ENCODE results near the gene TRDMT1. TPM values are rescaled to one million over a fixed set of nuclear protein-coding genes. Genes with fewer than 3 reads are reported as not detected.

TRDMT1 gene
- total and polyA plus RNA-seq, 4 donors, result 2.5 to 25.9 (median 6.5) TPM

GRCh38 chr10:17237149-17237527 lies 35.7 kb upstream of the TRDMT1 start:
- Histone ChIP-seq H3K9ac (ENCODE audit: insufficient read depth in 1 of 2, low read length in 2 of 2) (no peak overlapping the region), H3K27ac (ENCODE audit: low read depth in 1 of 2, low read length in 1 of 2) (no peak overlapping the region), H3K9me3 (ENCODE audit: control insufficient read depth in 4 of 4, insufficient read depth in 3 of 4, low read length in 3 of 4) (peaks cover 0 to 5% (median 2%) of the 10 kb centered on the region in 4 donors), H3K4me3 (no peak overlapping the region), H3K4me1 (ENCODE audit: control insufficient read depth in 5 of 5, insufficient read depth in 5 of 5, low read length in 5 of 5) (peaks cover 0 to 13% (median 10%) of the 10 kb centered on the region in 5 donors), H3K27me3 (ENCODE audit: control insufficient read depth in 3 of 3, insufficient read depth in 3 of 3, low read length in 2 of 3) (no peaks in the 10 kb centered on the region), H3K36me3 (ENCODE audit: control insufficient read depth in 4 of 4, insufficient read depth in 4 of 4, low read length in 4 of 4) (peaks cover 8 to 59% (median 34%) of the 10 kb centered on the region in 4 donors)
- no peak for ATAC-seq (ENCODE audit: insufficient read depth, low FRiP score)
- TF ChIP-seq CTCF (IDR thresholded peaks at IDR 0.05; ENCODE audit: control extremely low read depth, extremely low read depth), result no peak
- no peak for DNase-seq
- 82 to 87% methylated on average over 5 of the region's 5 CpGs for WGBS, 2 donors

- H3K4me1 ChIP-seq (ENCODE audit: control insufficient read depth in 5 of 5, insufficient read depth in 5 of 5, low read length in 5 of 5), result peaks cover 0 to 16% (median 10%) of the 10 kb centered on the region in 5 donors
- ATAC-seq (ENCODE audit: insufficient read depth, low FRiP score), result no peak
These were observed 35.1 kb upstream of the TRDMT1 start for GRCh38 chr10:17236468-17237148.

GRCh38 chr10:17235136-17235535 lies 33.7 kb upstream of the TRDMT1 start:
- Histone ChIP-seq H3K4me3 (no peak overlapping the region), H3K27ac (ENCODE audit: low read depth in 1 of 2, low read length in 1 of 2) (peak overlapping the region in 1 of 2 donors; percentile 67), H3K9ac (ENCODE audit: insufficient read depth in 1 of 2, low read length in 2 of 2) (no peak overlapping the region), H3K36me3 (ENCODE audit: control insufficient read depth in 4 of 4, insufficient read depth in 4 of 4, low read length in 4 of 4) (peaks cover 8 to 65% (median 42%) of the 10 kb centered on the region in 4 donors), H3K9me3 (ENCODE audit: control insufficient read depth in 4 of 4, insufficient read depth in 3 of 4, low read length in 3 of 4) (peaks cover 0 to 2% (median 0%) of the 10 kb centered on the region in 4 donors), H3K4me1 (ENCODE audit: control insufficient read depth in 5 of 5, insufficient read depth in 5 of 5, low read length in 5 of 5) (peaks cover 0 to 24% (median 10%) of the 10 kb centered on the region in 5 donors), H3K27me3 (ENCODE audit: control insufficient read depth in 3 of 3, insufficient read depth in 3 of 3, low read length in 2 of 3) (no peaks in the 10 kb centered on the region)
- no peak for ATAC-seq (ENCODE audit: insufficient read depth, low FRiP score)
- no peak for DNase-seq
- 71 to 72% methylated on average over 8 of the region's 8 CpGs for WGBS, 2 donors
- TF ChIP-seq CTCF (IDR thresholded peaks at IDR 0.05; ENCODE audit: control extremely low read depth, extremely low read depth), result no peak

More at GRCh38 chr10:17236468-17237148, 35.1 kb upstream of the TRDMT1 start:
- H3K9ac ChIP-seq (ENCODE audit: insufficient read depth in 1 of 2, low read length in 2 of 2), result no peak overlapping the region
- peaks cover 8 to 63% (median 37%) of the 10 kb centered on the region in 4 donors for H3K36me3 ChIP-seq (ENCODE audit: control insufficient read depth in 4 of 4, insufficient read depth in 4 of 4, low read length in 4 of 4)
- no peak overlapping the region for H3K27ac ChIP-seq (ENCODE audit: low read depth in 1 of 2, low read length in 1 of 2)
- H3K9me3 ChIP-seq (ENCODE audit: control insufficient read depth in 4 of 4, insufficient read depth in 3 of 4, low read length in 3 of 4), result peaks cover 0 to 2% (median 0%) of the 10 kb centered on the region in 4 donors
- no peaks in the 10 kb centered on the region for H3K27me3 ChIP-seq (ENCODE audit: control insufficient read depth in 3 of 3, insufficient read depth in 3 of 3, low read length in 2 of 3)
- 33 to 69% methylated on average over 1 of the region's 1 CpG for WGBS, 2 donors
- DNase-seq, result no peak
- TF ChIP-seq CTCF (IDR thresholded peaks at IDR 0.05; ENCODE audit: control extremely low read depth, extremely low read depth), result no peak
- H3K4me3 ChIP-seq, result no peak overlapping the region

All from lung (tissue), 12 donors.